Caco-2 (cell line): ENCODE results near the gene PKNOX1. TPM values are rescaled to one million over a fixed set of nuclear protein-coding genes. Genes with fewer than 3 reads are reported as not detected.
"Not testable (repeated sequence)": the region's sequence is repeated elsewhere in the genome, so short reads cannot be mapped to it uniquely, and the experiment has no call there.

Source experiments
- BruUV-seq: library from RNA; stranded (reverse); fragments of 400-500 nt; replicated peaks from 2 replicates; lab custom pipeline; 2021; lab: Mats Ljungman, UMichigan
- CTCF ChIA-PET: fragments of 300-600 bp; sonication (Branson Sonifier 250); formaldehyde crosslinking; loops from one replicate; lab custom pipeline; 2022; ENCODE audit warnings: antibody characterized with exemption; lab: Charles Lee
- POLR2A ChIA-PET: fragments of 300-600 bp; sonication (Branson Sonifier 250); formaldehyde crosslinking; loops from one replicate; lab custom pipeline; 2022; ENCODE audit warnings: antibody characterized with exemption; lab: Charles Lee
- DNase-seq, 2 experiments: peaks; one replicate each; pipeline versions ENCODE4 v3.0.0 to v3.0.0-alpha.2; 2020 to 2022
- H3K27me3 ChIP-seq: replicated peaks from 2 replicates; pipeline ENCODE4 v1.6.0; 2011; ENCODE audit warnings: low read length; ENCODE audit not compliant: control insufficient read depth, insufficient read depth
- H3K36me3 ChIP-seq: 2 replicates; pipeline ENCODE4 v1.5.1; 2011; ENCODE audit warnings: low read length; ENCODE audit not compliant: control insufficient read depth, insufficient read depth
- H3K4me1 ChIP-seq: fragments of 250-450 bp; sonication (Bioruptor Pico); 2 replicates; pipeline ENCODE4 v1.5.1; 2020; ENCODE audit warnings: mild to moderate bottlenecking
- H3K4me3 ChIP-seq: 2 replicates; pipeline ENCODE4 v1.5.1; 2011; ENCODE audit warnings: low read depth, mild to moderate bottlenecking, control low read depth, low read length
- H3K9me3 ChIP-seq: fragments of 250-450 bp; sonication (Bioruptor Pico); 2 replicates; pipeline ENCODE4 v1.5.1; 2020; ENCODE audit warnings: mild to moderate bottlenecking, moderate library complexity
- H3K27ac Mint-ChIP-seq: one replicate; pipeline ENCODE4 v1.8.0; 2022; ENCODE audit warnings: mixed read lengths; ENCODE audit not compliant: unreplicated experiment
- H3K27me3 Mint-ChIP-seq: one replicate; pipeline ENCODE4 v1.8.0; 2022; ENCODE audit warnings: mixed read lengths; ENCODE audit not compliant: insufficient read depth, unreplicated experiment
- H3K36me3 Mint-ChIP-seq: one replicate; pipeline ENCODE4 v1.8.0; 2022; ENCODE audit warnings: mild to moderate bottlenecking, mixed read lengths; ENCODE audit not compliant: insufficient read depth, unreplicated experiment
- H3K4me1 Mint-ChIP-seq: one replicate; pipeline ENCODE4 v1.8.0; 2022; ENCODE audit warnings: low read depth, mixed read lengths; ENCODE audit not compliant: unreplicated experiment
- H3K4me3 Mint-ChIP-seq: one replicate; pipeline ENCODE4 v1.8.0; 2022; ENCODE audit warnings: mild to moderate bottlenecking, moderate library complexity, mixed read lengths; ENCODE audit not compliant: unreplicated experiment
- H3K9me3 Mint-ChIP-seq: one replicate; pipeline ENCODE4 v1.8.0; 2022; ENCODE audit warnings: mixed read lengths; ENCODE audit not compliant: unreplicated experiment
- intact Hi-C: fragments of 100-400 bp; cut with micrococcal nuclease; formaldehyde crosslinking; loops from one replicate; pipeline ENCODE4 v1.10.0; 2022; ENCODE audit not compliant: unreplicated experiment
- microRNA-seq: library from miRNA; unstranded; fragments of <30 nt; microRNA quantifications from one replicate; pipeline ENCODE4 v1.2.0, GENCODE V29; 2022
- total RNA-seq: library from RNA; stranded (reverse); gene quantifications from 2 replicates; pipeline ENCODE4 v1.2.3, GENCODE V29; 2022

Gene PKNOX1
- total RNA-seq, 1 experiment from 2014 or later = 10.7 TPM

DNA sequence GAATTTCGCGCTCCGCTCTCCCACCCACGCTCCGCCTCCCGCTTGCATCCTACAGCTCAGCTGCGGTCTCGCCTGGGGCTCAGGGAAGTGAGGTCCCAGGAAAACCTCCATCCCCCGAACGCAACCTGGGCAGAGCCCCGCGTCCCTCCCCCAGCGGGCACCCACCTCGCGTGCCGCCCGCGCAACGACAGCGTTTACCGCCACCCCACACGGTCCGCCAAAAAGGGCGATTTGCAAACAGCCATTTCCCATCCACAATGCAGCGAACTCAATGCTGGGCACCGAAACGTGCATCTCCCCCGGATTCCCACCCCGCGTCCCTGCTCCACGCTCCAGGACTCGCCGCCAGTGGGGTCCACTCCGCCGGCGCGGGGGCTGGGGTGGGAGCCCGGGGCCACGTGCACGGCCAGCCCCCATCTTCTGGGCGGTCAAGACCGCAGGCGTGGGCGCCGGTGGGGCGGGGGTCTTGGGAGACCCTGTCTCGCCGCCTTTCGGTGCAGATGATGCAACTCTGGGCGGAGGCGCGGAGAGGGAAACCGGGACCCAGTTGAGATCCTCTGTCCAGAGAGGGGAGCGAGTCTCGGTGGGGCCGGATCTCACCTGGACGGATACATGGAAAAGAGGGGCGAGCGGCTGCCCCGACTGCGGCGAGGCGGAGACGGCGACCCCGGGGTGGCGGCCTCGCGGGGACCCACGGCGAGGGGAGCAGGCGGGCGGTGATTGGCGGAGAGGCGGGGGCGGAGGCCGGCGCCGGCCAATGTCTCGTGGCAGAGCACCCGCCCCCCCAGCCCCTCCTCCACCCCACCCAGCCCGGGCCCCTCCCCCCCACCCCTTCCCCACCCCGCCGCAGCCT lies 101.0 kb downstream of the PKNOX1 start, which contains the start of gene CBS:
Gene CBS (minus strand): TSS at position 666 of the 853 bp plus-strand sequence. CDS start 3,642 bp downstream, outside the sequence.
- CTCF ChIA-PET, H3K4me3 ChIP-seq, H3K9me3 Mint-ChIP-seq, POLR2A ChIA-PET, H3K27me3 Mint-ChIP-seq, H3K36me3 Mint-ChIP-seq, BruUV-seq, DNase-seq, intact Hi-C loops, H3K27ac Mint-ChIP-seq, H3K36me3 ChIP-seq, H3K4me1 Mint-ChIP-seq, H3K4me1 ChIP-seq, H3K9me3 ChIP-seq, H3K27me3 ChIP-seq, H3K4me3 Mint-ChIP-seq: not testable (repeated sequence)

DNA sequence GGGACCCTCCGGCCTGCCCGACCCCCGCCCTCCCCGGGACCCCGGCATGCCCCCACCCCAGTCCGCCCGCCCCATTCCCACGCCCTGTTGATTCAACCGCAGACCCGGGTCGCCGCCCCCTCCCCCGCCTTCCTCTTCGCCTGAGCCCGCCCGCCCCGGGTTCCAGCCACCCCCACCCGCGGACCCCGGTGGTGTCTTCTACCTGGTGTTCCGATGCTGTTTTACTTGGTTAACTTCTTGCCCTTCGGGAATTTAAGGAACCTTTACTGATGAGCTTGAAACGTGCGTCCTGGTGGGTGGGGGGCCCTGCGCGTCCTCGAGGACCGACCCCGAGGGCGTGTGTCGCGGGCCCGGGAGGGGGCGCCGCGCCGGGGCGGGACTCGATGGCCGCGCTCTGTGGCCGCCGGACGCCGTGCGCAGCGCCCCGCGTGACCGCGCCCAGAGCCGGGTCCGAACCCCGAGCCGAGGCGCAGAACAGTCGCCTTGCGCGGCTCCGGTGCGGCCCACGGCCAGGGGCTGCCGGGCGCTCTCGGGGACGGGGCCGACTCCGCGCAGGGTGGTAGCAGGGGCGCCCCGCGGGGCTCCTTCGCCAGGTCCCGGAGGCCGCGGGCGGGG lies 101.8 kb downstream of the PKNOX1 start:
- H3K9me3 ChIP-seq, H3K36me3 Mint-ChIP-seq, POLR2A ChIA-PET, H3K9me3 Mint-ChIP-seq, H3K4me1 Mint-ChIP-seq, H3K27ac Mint-ChIP-seq, H3K27me3 ChIP-seq, intact Hi-C loops, CTCF ChIA-PET, H3K36me3 ChIP-seq, H3K4me3 Mint-ChIP-seq, BruUV-seq, H3K4me1 ChIP-seq, H3K4me3 ChIP-seq, H3K27me3 Mint-ChIP-seq, DNase-seq: not testable (repeated sequence)

DNA sequence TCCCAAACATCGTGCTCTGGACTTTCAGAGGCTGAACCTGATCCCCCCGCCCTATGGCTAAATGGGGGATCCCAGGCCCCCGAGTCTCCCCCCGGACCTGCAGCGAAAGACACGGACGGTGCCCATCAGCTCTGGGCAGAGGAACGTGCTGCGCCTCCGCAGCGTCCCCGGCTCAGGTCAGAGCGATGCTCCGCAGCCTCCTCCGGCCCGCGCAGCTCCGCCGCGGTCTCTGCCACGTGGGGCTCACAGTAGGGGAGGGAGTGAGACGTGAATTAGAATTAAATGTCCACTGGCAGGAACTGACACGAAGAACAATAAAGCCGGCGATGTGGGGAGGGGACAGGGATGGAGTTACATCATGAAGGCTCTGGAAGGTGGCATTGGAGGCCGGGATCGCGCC lies 102.3 kb downstream of the PKNOX1 start:
- H3K4me1 Mint-ChIP-seq, CTCF ChIA-PET, H3K27me3 ChIP-seq, H3K36me3 Mint-ChIP-seq, H3K27me3 Mint-ChIP-seq, H3K4me3 Mint-ChIP-seq, H3K27ac Mint-ChIP-seq, POLR2A ChIA-PET, H3K36me3 ChIP-seq, H3K4me1 ChIP-seq, intact Hi-C loops, BruUV-seq, H3K4me3 ChIP-seq, DNase-seq, H3K9me3 Mint-ChIP-seq, H3K9me3 ChIP-seq: not testable (repeated sequence)

DNA sequence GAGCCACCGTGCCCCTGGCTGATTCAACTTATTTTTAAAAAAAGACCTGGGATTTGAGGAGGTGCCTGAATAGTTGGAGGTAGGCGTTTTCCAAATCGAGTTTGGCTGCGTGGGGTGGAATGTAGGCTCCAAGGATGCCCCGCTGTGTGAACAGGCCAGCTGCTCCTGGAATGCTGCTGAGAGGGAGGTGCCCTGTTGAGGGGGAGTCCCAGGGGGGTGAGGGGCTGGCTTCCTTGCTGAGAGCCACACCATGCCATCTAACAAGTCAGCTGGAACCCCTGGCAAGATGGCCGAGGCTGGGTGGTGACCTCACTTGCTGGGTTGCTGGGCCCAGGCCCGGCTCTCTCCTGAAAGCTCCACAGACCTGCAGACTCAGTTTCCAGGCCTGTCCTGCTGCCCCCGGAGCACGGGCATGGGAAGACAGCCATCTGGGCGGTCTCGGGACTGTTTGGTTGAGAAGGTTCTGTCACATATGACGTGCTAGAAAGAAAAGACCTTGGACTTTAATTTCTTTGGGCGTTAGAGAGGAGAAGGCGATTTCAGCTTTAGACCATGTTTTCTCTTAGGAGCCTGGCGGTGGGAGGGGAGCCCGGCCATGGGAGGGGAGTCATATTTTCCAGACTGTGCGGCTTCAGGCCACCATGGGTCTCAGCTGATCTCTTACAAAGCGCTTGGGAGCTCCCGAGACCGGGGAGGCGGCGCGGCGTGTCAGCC lies 108.4 kb downstream of the PKNOX1 start:
- H3K9me3 ChIP-seq, DNase-seq, H3K4me3 ChIP-seq, H3K4me1 ChIP-seq, POLR2A ChIA-PET, H3K27ac Mint-ChIP-seq, H3K36me3 Mint-ChIP-seq, H3K27me3 Mint-ChIP-seq, BruUV-seq, H3K27me3 ChIP-seq, H3K36me3 ChIP-seq, H3K4me1 Mint-ChIP-seq, H3K4me3 Mint-ChIP-seq, H3K9me3 Mint-ChIP-seq, CTCF ChIA-PET, intact Hi-C loops: not testable (repeated sequence)

Small RNAs within 50 kb of the gene (microRNA-seq; reads per million reads assigned to microRNA genes)
- gene MIR5692B = not detected

Other genes with a start within 250 kb of the PKNOX1 start
- gene WDR4, start 95.0 kb upstream of the PKNOX1 start, total RNA-seq = 35.0 and 35.4 TPM in 2 replicates
- 32.5 and 33.8 TPM in 2 replicates for gene NDUFV3, start 81.3 kb upstream of the PKNOX1 start, total RNA-seq
- 37.9 and 47.7 TPM in 2 replicates for gene ERVH48-1, start 48.9 kb upstream of the PKNOX1 start, total RNA-seq
- 194 and 202 TPM in 2 replicates for gene CBS, start 101.3 kb downstream of the PKNOX1 start, total RNA-seq
- 58.6 and 64.8 TPM in 2 replicates for gene U2AF1, start 133.0 kb downstream of the PKNOX1 start, total RNA-seq
- not detected in 2 replicates for gene CRYAA, start 194.4 kb downstream of the PKNOX1 start, total RNA-seq